Parathyroid adenoma (tissue), 2 donors: Measurements from ENCODE around the gene MB21D2.

ENCODE experiments used
- H2AFZ ChIP-seq: fragments of 300-600 bp; sonication (generic); one replicate; pipeline ENCODE4 v1.7.0; 2017; ENCODE audit warnings: antibody characterized with exemption, mild to moderate bottlenecking
- H3K27ac ChIP-seq: fragments of 300-600 bp; sonication (generic); one replicate; pipeline ENCODE4 v1.7.0; 2017
- H3K27me3 ChIP-seq: fragments of 300-600 bp; sonication (generic); one replicate; pipeline ENCODE4 v1.7.0; 2017; ENCODE audit warnings: low read length; ENCODE audit not compliant: control insufficient read depth, insufficient read depth
- H3K36me3 ChIP-seq: fragments of 300-600 bp; sonication (generic); one replicate; pipeline ENCODE4 v1.7.0; 2017; ENCODE audit warnings: low read length; ENCODE audit not compliant: control insufficient read depth, insufficient read depth
- H3K4me1 ChIP-seq: fragments of 300-600 bp; sonication (generic); one replicate; pipeline ENCODE4 v1.7.0; 2017; ENCODE audit warnings: control low read depth
- H3K4me2 ChIP-seq: fragments of 300-600 bp; sonication (generic); one replicate; pipeline ENCODE4 v1.7.0; 2017; ENCODE audit warnings: low read length
- H3K4me3 ChIP-seq: fragments of 300-600 bp; sonication (generic); one replicate; pipeline ENCODE4 v1.7.0; 2017; ENCODE audit warnings: low read depth, low read length
- H3K79me2 ChIP-seq: fragments of 300-600 bp; sonication (generic); one replicate; pipeline ENCODE4 v1.7.0; 2017; ENCODE audit warnings: control low read depth
- H3K9ac ChIP-seq: fragments of 300-600 bp; sonication (generic); one replicate; pipeline ENCODE4 v1.7.0; 2017; ENCODE audit warnings: mild to moderate bottlenecking
- H3K9me3 ChIP-seq: fragments of 300-600 bp; sonication (generic); one replicate; pipeline ENCODE4 v1.7.0; 2017; ENCODE audit warnings: low read length; ENCODE audit not compliant: control insufficient read depth
- TF ChIP-seq, protein P1 (sequence below): fragments of 300-600 bp; sonication (generic); IDR thresholded peaks from one replicate; pipeline ENCODE4 v1.7.0; 2017; ENCODE audit warnings: antibody characterized with exemption, mild to moderate bottlenecking
- donor health status: primary hyperparathyroidism.

The MB21D2 gene

DNA sequence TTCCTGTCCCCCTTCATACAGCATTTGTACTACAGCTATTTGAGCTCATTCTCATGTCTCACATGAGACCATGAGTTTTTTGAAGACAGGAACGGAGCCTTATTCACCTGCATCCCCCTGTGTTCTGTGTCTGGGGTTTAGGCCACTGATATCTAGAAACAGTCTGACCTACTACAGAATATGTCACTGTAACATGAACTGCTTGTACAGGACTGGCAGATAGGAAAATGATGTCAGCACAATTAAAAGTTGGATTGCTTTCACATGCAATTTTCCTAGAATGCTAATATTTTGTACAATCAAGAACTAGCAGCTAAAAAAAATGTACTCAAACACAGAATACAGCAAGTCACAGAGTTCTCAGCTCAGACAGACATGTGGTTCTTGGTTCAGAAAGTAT lies 99.5 kb downstream of the MB21D2 start:
- Histone ChIP-seq H3K36me3 (no peaks in the 10 kb centered on the region), H3K4me1 (peaks cover 2% of the 10 kb centered on the region), H3K27me3 (no peaks in the 10 kb centered on the region), H3K27ac (no peak overlapping the region), H3K9ac (no peak overlapping the region), H3K4me3 (no peak overlapping the region), H3K79me2 (peaks cover 2% of the 10 kb centered on the region), H3K9me3 (no peaks in the 10 kb centered on the region), H2AFZ (no peak overlapping the region), H3K4me2 (no peak overlapping the region)
- TF ChIP-seq, protein P1, sequence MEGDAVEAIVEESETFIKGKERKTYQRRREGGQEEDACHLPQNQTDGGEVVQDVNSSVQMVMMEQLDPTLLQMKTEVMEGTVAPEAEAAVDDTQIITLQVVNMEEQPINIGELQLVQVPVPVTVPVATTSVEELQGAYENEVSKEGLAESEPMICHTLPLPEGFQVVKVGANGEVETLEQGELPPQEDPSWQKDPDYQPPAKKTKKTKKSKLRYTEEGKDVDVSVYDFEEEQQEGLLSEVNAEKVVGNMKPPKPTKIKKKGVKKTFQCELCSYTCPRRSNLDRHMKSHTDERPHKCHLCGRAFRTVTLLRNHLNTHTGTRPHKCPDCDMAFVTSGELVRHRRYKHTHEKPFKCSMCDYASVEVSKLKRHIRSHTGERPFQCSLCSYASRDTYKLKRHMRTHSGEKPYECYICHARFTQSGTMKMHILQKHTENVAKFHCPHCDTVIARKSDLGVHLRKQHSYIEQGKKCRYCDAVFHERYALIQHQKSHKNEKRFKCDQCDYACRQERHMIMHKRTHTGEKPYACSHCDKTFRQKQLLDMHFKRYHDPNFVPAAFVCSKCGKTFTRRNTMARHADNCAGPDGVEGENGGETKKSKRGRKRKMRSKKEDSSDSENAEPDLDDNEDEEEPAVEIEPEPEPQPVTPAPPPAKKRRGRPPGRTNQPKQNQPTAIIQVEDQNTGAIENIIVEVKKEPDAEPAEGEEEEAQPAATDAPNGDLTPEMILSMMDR: no peak

DNA sequence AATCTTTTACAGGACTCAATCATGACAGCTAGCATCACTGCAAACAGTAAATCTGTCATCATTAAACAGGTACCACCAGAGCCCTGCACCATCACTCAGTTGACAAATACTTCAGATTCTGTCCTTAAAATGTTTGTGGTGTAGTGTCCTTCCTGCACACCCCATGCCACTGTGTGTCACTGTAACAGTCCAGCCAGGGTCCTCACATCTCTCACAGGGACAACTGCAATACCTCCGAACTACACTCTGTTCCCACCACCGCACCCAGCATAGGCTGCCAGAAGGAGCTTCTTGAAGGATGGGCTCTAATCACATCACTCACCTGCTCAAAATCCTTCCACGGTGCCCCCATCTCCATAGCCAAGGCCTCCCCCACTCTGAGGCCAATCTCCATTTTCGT lies 100.2 kb downstream of the MB21D2 start:
- H2AFZ ChIP-seq: no peak overlapping the region
- TF ChIP-seq, protein P1: no peak
- peaks cover 7% of the 10 kb centered on the region for H3K79me2 ChIP-seq
- no peak overlapping the region for H3K4me3 ChIP-seq
- no peaks in the 10 kb centered on the region for H3K27me3 ChIP-seq
- no peaks in the 10 kb centered on the region for H3K9me3 ChIP-seq
- H3K4me2 ChIP-seq: no peak overlapping the region
- H3K36me3 ChIP-seq: no peaks in the 10 kb centered on the region
- H3K9ac ChIP-seq: no peak overlapping the region
- peaks cover 2% of the 10 kb centered on the region for H3K4me1 ChIP-seq
- no peak overlapping the region for H3K27ac ChIP-seq

GRCh38 chr3:192817053-192817452 lies 100.6 kb downstream of the MB21D2 start:
- Histone ChIP-seq H3K27me3 (no peaks in the 10 kb centered on the region), H3K9me3 (no peaks in the 10 kb centered on the region), H3K4me2 (no peak overlapping the region), H3K27ac (no peak overlapping the region), H2AFZ (no peak overlapping the region), H3K79me2 (peaks cover 10% of the 10 kb centered on the region), H3K4me1 (peaks cover 2% of the 10 kb centered on the region), H3K9ac (no peak overlapping the region), H3K4me3 (no peak overlapping the region), H3K36me3 (no peaks in the 10 kb centered on the region)
- TF ChIP-seq, protein P1: no peak

GRCh38 chr3:192816351-192816750 lies 101.3 kb downstream of the MB21D2 start:
- Histone ChIP-seq H3K4me1 (peaks cover 2% of the 10 kb centered on the region), H3K4me3 (no peak overlapping the region), H3K27ac (no peak overlapping the region), H3K79me2 (peaks cover 13% of the 10 kb centered on the region), H3K9ac (no peak overlapping the region), H3K4me2 (no peak overlapping the region), H3K27me3 (no peaks in the 10 kb centered on the region), H3K9me3 (no peaks in the 10 kb centered on the region), H2AFZ (no peak overlapping the region), H3K36me3 (no peaks in the 10 kb centered on the region)
- TF ChIP-seq, protein P1: peak; percentile 77

- H3K27me3 ChIP-seq: no peaks in the 10 kb centered on the region
- TF ChIP-seq, protein P1: peak; percentile 64
- no peaks in the 10 kb centered on the region for H3K36me3 ChIP-seq
- H2AFZ ChIP-seq: no peak overlapping the region
- H3K4me2 ChIP-seq: no peak overlapping the region
- no peak overlapping the region for H3K4me3 ChIP-seq
- no peak overlapping the region for H3K27ac ChIP-seq
- no peaks in the 10 kb centered on the region for H3K9me3 ChIP-seq
- H3K4me1 ChIP-seq: no peaks in the 10 kb centered on the region
- H3K9ac ChIP-seq: no peak overlapping the region
- H3K79me2 ChIP-seq: peaks cover 13% of the 10 kb centered on the region
These were observed 104.8 kb downstream of the MB21D2 start for GRCh38 chr3:192812743-192813383.
